HEK293 (cell line): ENCODE measurements around the gene CCDC136.

Experiments
- CTCF ChIA-PET: fragments of 350-600 bp; formaldehyde crosslinking; extraction: SDS; loops from one replicate; lab custom pipeline; 2021; ENCODE audit warnings: antibody characterized with exemption; lab: Yijun Ruan, JAX
- POLR2A ChIA-PET: fragments of 300-600 bp; formaldehyde crosslinking; extraction: SDS; loops from one replicate; lab custom pipeline; 2020; ENCODE audit warnings: antibody characterized with exemption, inconsistent platforms; lab: Yijun Ruan, JAX
- H3K27ac ChIP-seq: fragments of 200-500 bp; sonication (Bioruptor generic); 2 replicates; pipeline ENCODE4 v1.5.1; 2014; ENCODE audit warnings: low read depth, low read length, control low read depth, inconsistent platforms; ENCODE audit errors: extremely low read depth
- H3K36me3 ChIP-seq, 2 experiments: fragments of 200-500 bp in 1 of 2; sonication (Bioruptor generic) in 1 of 2; 1 replicate in 1 of 2; 2 replicates in 1 of 2; pipeline ENCODE4 v1.5.1; 2014 to 2017; ENCODE audit warnings: inconsistent platforms in 2 of 2, low read length in 2 of 2; ENCODE audit not compliant: control insufficient read depth in 2 of 2, insufficient read depth in 1 of 2
- H3K4me1 ChIP-seq: fragments of 200-500 bp; sonication (Bioruptor generic); 2 replicates; pipeline ENCODE4 v1.5.1; 2014; ENCODE audit warnings: mild to moderate bottlenecking, low read length, inconsistent platforms; ENCODE audit not compliant: control insufficient read depth, insufficient read depth
- H3K4me3 ChIP-seq: 2 replicates; pipeline ENCODE4 v1.5.1; 2011; ENCODE audit warnings: low read depth, mild to moderate bottlenecking, control low read depth, low read length, moderate library complexity
- H3K9me3 ChIP-seq: fragments of 200-500 bp; sonication (Bioruptor generic); 2 replicates; pipeline ENCODE4 v1.5.1; 2014; ENCODE audit warnings: low read depth, low read length, inconsistent platforms; ENCODE audit not compliant: control insufficient read depth, insufficient read depth
- ELK4 ChIP-seq: IDR thresholded peaks from 2 replicates; pipeline ENCODE4 v1.6.1; 2011; ENCODE audit warnings: mild to moderate bottlenecking, low read depth, low read length, borderline replicate concordance
- GFI1B ChIP-seq: fragments of 450-650 bp; formaldehyde crosslinking; IDR thresholded peaks from 2 replicates; pipeline ENCODE4 v1.5.1; 2016; ENCODE audit warnings: missing biosample characterization, missing genetic modification characterization
- GLIS2 ChIP-seq: fragments of 450-650 bp; formaldehyde crosslinking; IDR thresholded peaks from 2 replicates; pipeline ENCODE4 v1.5.1; 2016; ENCODE audit warnings: missing biosample characterization, missing genetic modification characterization
- IKZF3 ChIP-seq: fragments of 450-650 bp; IDR thresholded peaks from 2 replicates; pipeline ENCODE4 v1.5.0; 2018; ENCODE audit warnings: missing biosample characterization, mild to moderate bottlenecking, missing genetic modification characterization, moderate library complexity
- KLF10 ChIP-seq: fragments of 450-650 bp; IDR thresholded peaks from 2 replicates; pipeline ENCODE4 v1.5.1; 2018; ENCODE audit warnings: missing biosample characterization, mild to moderate bottlenecking, missing genetic modification characterization
- KLF7 ChIP-seq: fragments of 450-650 bp; formaldehyde crosslinking; IDR thresholded peaks from 2 replicates; pipeline ENCODE4 v1.5.1; 2016; ENCODE audit warnings: missing biosample characterization, missing genetic modification characterization, borderline replicate concordance
- MZF1 ChIP-seq: fragments of 450-650 bp; formaldehyde crosslinking; IDR thresholded peaks from 2 replicates; pipeline ENCODE4 v1.5.1; 2017; ENCODE audit warnings: missing biosample characterization, missing genetic modification characterization, borderline replicate concordance
- REPIN1 ChIP-seq: fragments of 450-650 bp; formaldehyde crosslinking; IDR thresholded peaks from 2 replicates; pipeline ENCODE4 v1.5.1; 2017; ENCODE audit warnings: missing biosample characterization, missing genetic modification characterization, low read depth
- ZBTB10 ChIP-seq: fragments of 450-650 bp; formaldehyde crosslinking; IDR thresholded peaks from 2 replicates; pipeline ENCODE4 v1.5.1; 2016; ENCODE audit warnings: missing biosample characterization, missing genetic modification characterization
- ZBTB11 ChIP-seq: fragments of 450-650 bp; formaldehyde crosslinking; conservative IDR thresholded peaks from 2 replicates; pipeline ENCODE4 v1.5.1; 2016; ENCODE audit warnings: low read depth, missing biosample characterization, missing genetic modification characterization
- ZBTB48 ChIP-seq: fragments of 450-650 bp; formaldehyde crosslinking; IDR thresholded peaks from 2 replicates; pipeline ENCODE4 v1.5.1; 2016; ENCODE audit warnings: missing biosample characterization, missing genetic modification characterization
- ZFP41 ChIP-seq: fragments of 450-650 bp; formaldehyde crosslinking; IDR thresholded peaks from 2 replicates; pipeline ENCODE4 v1.5.1; 2016; ENCODE audit warnings: missing biosample characterization, missing genetic modification characterization, borderline replicate concordance
- ZNF155 ChIP-seq: fragments of 450-650 bp; formaldehyde crosslinking; IDR thresholded peaks from 2 replicates; pipeline ENCODE4 v1.5.1; 2016; ENCODE audit warnings: missing biosample characterization, missing genetic modification characterization
- ZNF16 ChIP-seq: fragments of 450-650 bp; formaldehyde crosslinking; IDR thresholded peaks from 2 replicates; pipeline ENCODE4 v1.5.1; 2016; ENCODE audit warnings: low read depth, missing biosample characterization, missing genetic modification characterization
- ZNF175 ChIP-seq: fragments of 450-650 bp; formaldehyde crosslinking; IDR thresholded peaks from 2 replicates; pipeline ENCODE4 v1.5.1; 2016; ENCODE audit warnings: missing biosample characterization, missing genetic modification characterization
- ZNF184 ChIP-seq: fragments of 450-650 bp; IDR thresholded peaks from 2 replicates; pipeline ENCODE4 v1.5.1; 2018; ENCODE audit warnings: missing biosample characterization, mild to moderate bottlenecking, missing genetic modification characterization
- ZNF19 ChIP-seq: fragments of 450-650 bp; formaldehyde crosslinking; IDR thresholded peaks from 2 replicates; pipeline ENCODE4; 2016; ENCODE audit warnings: missing biosample characterization, missing genetic modification characterization, low read depth
- ZNF214 ChIP-seq: fragments of 450-650 bp; formaldehyde crosslinking; IDR thresholded peaks from 2 replicates; pipeline ENCODE4 v1.5.1; 2017; ENCODE audit warnings: missing biosample characterization, mild to moderate bottlenecking, missing genetic modification characterization, borderline replicate concordance
- ZNF341 ChIP-seq: fragments of 450-650 bp; formaldehyde crosslinking; IDR thresholded peaks from 2 replicates; pipeline ENCODE4; 2016; ENCODE audit warnings: low read depth, missing biosample characterization, missing genetic modification characterization
- ZNF366 ChIP-seq: fragments of 450-650 bp; formaldehyde crosslinking; conservative IDR thresholded peaks from 2 replicates; pipeline ENCODE4 v1.5.1; 2016; ENCODE audit warnings: missing biosample characterization, missing genetic modification characterization
- ZNF37A ChIP-seq: fragments of 450-650 bp; IDR thresholded peaks from 2 replicates; pipeline ENCODE4 v1.5.1; 2018; ENCODE audit warnings: missing biosample characterization, missing genetic modification characterization
- ZNF501 ChIP-seq: fragments of 450-650 bp; formaldehyde crosslinking; IDR thresholded peaks from 2 replicates; pipeline ENCODE4 v1.5.1; 2016; ENCODE audit warnings: missing biosample characterization, missing genetic modification characterization
- ZNF513 ChIP-seq: fragments of 450-650 bp; IDR thresholded peaks from 2 replicates; pipeline ENCODE4 v1.5.1; 2018; ENCODE audit warnings: missing biosample characterization, missing genetic modification characterization
- ZNF530 ChIP-seq: fragments of 450-650 bp; formaldehyde crosslinking; IDR thresholded peaks from 2 replicates; pipeline ENCODE4 v1.5.1; 2016; ENCODE audit warnings: low read depth, missing biosample characterization, missing genetic modification characterization
- ZNF571 ChIP-seq: fragments of 450-650 bp; formaldehyde crosslinking; IDR thresholded peaks from 2 replicates; pipeline ENCODE4 v1.5.0; 2017; ENCODE audit warnings: missing biosample characterization, missing genetic modification characterization
- ZNF670 ChIP-seq: fragments of 450-650 bp; formaldehyde crosslinking; IDR thresholded peaks from 2 replicates; pipeline ENCODE4 v1.5.1; 2016; ENCODE audit warnings: missing biosample characterization, missing genetic modification characterization, low read depth
- ZNF776 ChIP-seq: fragments of 450-650 bp; formaldehyde crosslinking; IDR thresholded peaks from 2 replicates; pipeline ENCODE4 v1.5.0; 2017; ENCODE audit warnings: missing biosample characterization, missing genetic modification characterization, borderline replicate concordance
- ZSCAN5A ChIP-seq: fragments of 450-650 bp; formaldehyde crosslinking; IDR thresholded peaks from 2 replicates; pipeline ENCODE4 v1.5.1; 2016; ENCODE audit warnings: missing biosample characterization, missing genetic modification characterization

The CCDC136 gene

GRCh38 chr7:128795129-128795528 is 3.4 kb downstream of the CCDC136 start:
- no peak overlapping the region for H3K4me3 ChIP-seq
- TF ChIP-seq KLF7 (tag by site-specific recombination) (no peak), ZBTB48 (tag by site-specific recombination) (no peak), MZF1 (no peak), GLIS2 (tag by site-specific recombination) (no peak), ZSCAN5A (no peak), ZNF19 (tag by site-specific recombination) (no peak), ZNF184 (tag by site-specific recombination) (no peak), ZFP41 (tag by site-specific recombination) (no peak), ZBTB10 (tag by site-specific recombination) (no peak), IKZF3 (no peak), ELK4 (no peak), ZNF341 (tag by site-specific recombination) (no peak), ZNF37A (tag by site-specific recombination) (no peak), ZNF155 (tag by site-specific recombination) (no peak), REPIN1 (tag by site-specific recombination) (no peak), ZNF776 (no peak), ZNF214 (no peak), ZNF670 (no peak), KLF10 (no peak)
- peaks cover 2% of the 10 kb centered on the region; the same call in 1 of the 2 replicates for H3K4me1 ChIP-seq
- no peaks in the 10 kb centered on the region for H3K9me3 ChIP-seq
- no peak overlapping the region for H3K27ac ChIP-seq
- ChIA-PET CTCF (no interaction called here), POLR2A (no interaction called here)
- H3K36me3 ChIP-seq = peaks cover 0 to 17% of the 10 kb centered on the region in 2 experiments; a peak in 2 of 3 replicates

- no peak overlapping the region for H3K4me3 ChIP-seq
- POLR2A ChIA-PET = no interaction called here
- no peak overlapping the region for H3K27ac ChIP-seq
- H3K9me3 ChIP-seq = no peaks in the 10 kb centered on the region
- CTCF ChIA-PET = no interaction called here
- H3K36me3 ChIP-seq = peaks cover 0 to 23% of the 10 kb centered on the region in 2 experiments; a peak in 2 of 3 replicates
- H3K4me1 ChIP-seq = peaks cover 2% of the 10 kb centered on the region; the same call in 1 of the 2 replicates
- TF ChIP-seq ZNF16 (tag by site-specific recombination) (no peak), ZNF501 (tag by site-specific recombination) (no peak), ZNF513 (tag by site-specific recombination) (no peak), ZNF530 (tag by site-specific recombination) (no peak), ZBTB11 (tag by site-specific recombination) (no peak), GFI1B (no peak), ZNF571 (tag by site-specific recombination) (no peak), ZNF366 (no peak), ZNF175 (tag by site-specific recombination) (no peak), ZFP41 (tag by site-specific recombination) (no peak)
Observed at GRCh38 chr7:128796327-128796726, 4.6 kb downstream of the CCDC136 start.
